ENCODE measurements around the gene DHRSX. TPM values are rescaled to one million over a fixed set of nuclear protein-coding genes. Genes with fewer than 3 reads are reported as not detected.

Gene DHRSX
- total RNA-seq, 4 donors from 2014 or later: 4.4 to 23.8 (median 11.3) TPM

DNA sequence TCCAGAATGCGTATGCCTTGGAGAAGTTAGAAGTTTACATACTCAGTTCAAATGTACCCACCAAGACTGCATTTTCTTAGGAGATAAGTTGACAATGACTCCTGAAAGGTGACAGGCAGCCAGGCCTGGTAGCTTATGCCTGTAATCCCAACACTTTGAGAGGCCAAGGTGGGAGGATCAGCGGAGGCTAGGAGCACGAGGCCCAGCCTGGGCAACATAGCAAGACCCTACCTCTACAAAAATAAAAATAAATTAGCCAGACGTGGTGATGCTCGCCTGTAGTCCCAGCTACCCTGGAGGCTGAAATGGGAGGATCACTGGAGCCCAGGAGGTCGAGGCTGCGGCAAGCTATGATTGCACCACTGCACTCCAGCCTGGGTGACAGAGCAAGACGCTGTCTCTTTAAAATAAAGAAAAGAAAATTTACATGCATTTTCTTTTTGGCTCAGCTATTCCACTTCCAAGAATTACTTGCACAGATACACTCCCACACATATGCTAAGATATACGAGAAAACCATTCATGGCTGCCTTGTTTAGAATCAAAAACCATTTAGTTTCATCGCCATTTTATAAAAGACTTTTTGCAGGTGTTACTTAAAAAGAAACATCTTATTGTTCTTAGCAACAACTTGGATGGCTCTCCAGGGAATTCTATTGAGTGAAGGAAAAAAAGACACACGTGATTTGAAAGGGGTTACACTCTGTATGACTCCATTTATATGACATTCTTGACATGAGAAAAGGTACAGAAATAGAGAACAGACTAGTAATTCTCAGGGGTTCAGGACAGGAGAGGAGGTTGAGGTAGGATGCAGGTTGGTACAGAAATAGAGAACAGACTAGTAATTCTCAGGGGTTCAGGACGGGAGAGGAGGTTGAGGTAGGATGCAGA lies 66.3 kb downstream of the DHRSX start:
- no peak overlapping the region for H3K4me3 ChIP-seq
- no peaks in the 10 kb centered on the region for H3K27me3 ChIP-seq
- H3K36me3 ChIP-seq: no peaks in the 10 kb centered on the region
- no peak for DNase-seq
- no peaks in the 10 kb centered on the region for H3K4me1 ChIP-seq
- intact Hi-C loops (cut with DNase I; ENCODE audit: low total_unique reads): no loop called here
- H3K9me3 ChIP-seq: no peaks in the 10 kb centered on the region
- TF ChIP-seq POLR2A (IDR thresholded peaks at IDR 0.05): no peak
- TF ChIP-seq, protein P1, sequence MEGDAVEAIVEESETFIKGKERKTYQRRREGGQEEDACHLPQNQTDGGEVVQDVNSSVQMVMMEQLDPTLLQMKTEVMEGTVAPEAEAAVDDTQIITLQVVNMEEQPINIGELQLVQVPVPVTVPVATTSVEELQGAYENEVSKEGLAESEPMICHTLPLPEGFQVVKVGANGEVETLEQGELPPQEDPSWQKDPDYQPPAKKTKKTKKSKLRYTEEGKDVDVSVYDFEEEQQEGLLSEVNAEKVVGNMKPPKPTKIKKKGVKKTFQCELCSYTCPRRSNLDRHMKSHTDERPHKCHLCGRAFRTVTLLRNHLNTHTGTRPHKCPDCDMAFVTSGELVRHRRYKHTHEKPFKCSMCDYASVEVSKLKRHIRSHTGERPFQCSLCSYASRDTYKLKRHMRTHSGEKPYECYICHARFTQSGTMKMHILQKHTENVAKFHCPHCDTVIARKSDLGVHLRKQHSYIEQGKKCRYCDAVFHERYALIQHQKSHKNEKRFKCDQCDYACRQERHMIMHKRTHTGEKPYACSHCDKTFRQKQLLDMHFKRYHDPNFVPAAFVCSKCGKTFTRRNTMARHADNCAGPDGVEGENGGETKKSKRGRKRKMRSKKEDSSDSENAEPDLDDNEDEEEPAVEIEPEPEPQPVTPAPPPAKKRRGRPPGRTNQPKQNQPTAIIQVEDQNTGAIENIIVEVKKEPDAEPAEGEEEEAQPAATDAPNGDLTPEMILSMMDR (IDR thresholded peaks at IDR 0.05): no peak
- H3K27ac ChIP-seq: no peak overlapping the region

DNA sequence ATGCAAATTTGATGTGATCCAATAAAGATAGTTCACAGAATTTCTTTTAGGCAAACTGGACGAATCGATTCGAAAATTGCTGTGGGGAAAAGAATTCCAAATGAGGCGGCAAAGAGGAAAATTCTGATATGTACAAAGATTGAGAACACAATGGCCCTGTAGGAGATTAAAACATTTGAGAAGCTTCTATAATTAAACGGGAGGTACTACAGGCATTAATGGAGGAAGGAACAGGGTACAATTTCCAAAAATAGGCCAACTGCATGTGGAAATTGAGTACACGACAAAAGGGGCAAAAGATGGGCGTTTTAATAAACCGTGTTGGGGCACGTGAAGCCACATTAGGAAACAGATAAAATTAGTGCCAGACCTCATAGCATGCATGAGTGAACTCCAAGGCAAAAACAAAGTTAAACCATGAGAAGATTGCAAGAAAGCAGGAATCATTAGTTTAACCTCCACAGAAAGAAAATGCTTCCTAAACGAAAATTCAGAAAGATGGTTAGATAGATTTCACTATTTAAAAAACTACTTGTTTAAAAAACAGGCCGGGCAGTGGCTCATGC lies 68.4 kb downstream of the DHRSX start:
- Histone ChIP-seq H3K9me3 (no peaks in the 10 kb centered on the region), H3K36me3 (no peaks in the 10 kb centered on the region), H3K27me3 (no peaks in the 10 kb centered on the region), H3K4me1 (no peaks in the 10 kb centered on the region), H3K27ac (no peak overlapping the region), H3K4me3 (no peak overlapping the region)
- no peak for TF ChIP-seq POLR2A (IDR thresholded peaks at IDR 0.05)
- TF ChIP-seq, protein P1 (IDR thresholded peaks at IDR 0.05): no peak
- intact Hi-C loops (cut with DNase I; ENCODE audit: low total_unique reads): no loop called here
- no peak for DNase-seq

DNA sequence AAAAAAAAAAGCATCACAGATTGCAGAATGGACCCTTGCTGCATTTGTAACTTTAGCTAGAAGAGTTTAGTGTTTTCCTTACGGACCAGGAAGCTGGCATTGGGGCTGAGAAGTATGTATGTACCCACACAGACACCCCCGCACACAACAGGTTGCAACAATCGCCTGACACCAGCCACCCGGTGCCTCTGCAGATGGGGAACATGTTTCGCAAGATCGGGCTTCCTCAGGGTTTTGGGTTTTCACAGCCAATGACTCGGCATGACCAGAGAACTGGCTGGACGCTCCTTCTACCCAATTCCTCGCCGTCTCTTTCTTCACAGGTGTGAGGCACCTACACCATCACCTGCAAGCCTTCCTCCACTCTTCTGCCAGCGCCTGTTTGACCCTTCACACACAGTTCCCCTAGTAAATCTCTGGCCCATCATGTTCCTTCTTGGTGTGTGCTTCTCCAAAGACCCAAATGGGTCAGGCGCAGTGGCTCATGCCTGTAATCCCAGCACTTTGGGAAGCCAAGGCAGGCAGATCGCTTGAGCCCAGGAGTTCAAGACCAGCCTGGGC lies 70.4 kb downstream of the DHRSX start:
- DNase-seq: no peak
- Histone ChIP-seq H3K27ac (no peak overlapping the region), H3K36me3 (no peaks in the 10 kb centered on the region), H3K4me3 (no peak overlapping the region), H3K4me1 (no peaks in the 10 kb centered on the region), H3K27me3 (no peaks in the 10 kb centered on the region), H3K9me3 (no peaks in the 10 kb centered on the region)
- intact Hi-C loops (cut with DNase I; ENCODE audit: low total_unique reads): no loop called here
- TF ChIP-seq POLR2A (IDR thresholded peaks at IDR 0.05): no peak
- TF ChIP-seq, protein P1 (IDR thresholded peaks at IDR 0.05): no peak

DNA sequence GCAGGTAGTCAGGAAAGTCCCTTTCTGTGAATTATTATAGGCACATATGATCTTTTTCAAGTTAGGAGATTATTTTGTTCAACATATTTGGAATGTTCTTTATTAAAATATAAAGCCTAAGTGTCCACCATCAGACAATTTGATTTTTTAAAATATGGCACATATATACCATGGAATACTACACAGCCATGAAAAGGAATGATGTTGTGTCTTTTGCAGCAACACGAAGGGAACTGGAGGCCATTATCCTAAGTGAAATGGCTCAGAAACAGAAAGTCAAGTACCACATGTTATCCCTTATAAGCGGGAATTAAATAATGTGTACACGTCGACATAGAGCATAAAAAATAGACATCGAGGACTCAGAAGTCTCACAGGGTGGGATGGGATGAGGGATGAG lies 73.0 kb downstream of the DHRSX start:
- H3K4me3 ChIP-seq: no peak overlapping the region
- H3K9me3 ChIP-seq: no peaks in the 10 kb centered on the region
- H3K4me1 ChIP-seq: no peaks in the 10 kb centered on the region
- H3K27ac ChIP-seq: no peak overlapping the region
- H3K27me3 ChIP-seq: no peaks in the 10 kb centered on the region
- no peaks in the 10 kb centered on the region for H3K36me3 ChIP-seq
- DNase-seq: no peak
- TF ChIP-seq POLR2A (IDR thresholded peaks at IDR 0.05): no peak
- TF ChIP-seq, protein P1 (IDR thresholded peaks at IDR 0.05): no peak
- intact Hi-C loops (cut with DNase I; ENCODE audit: low total_unique reads): no loop called here

DNA sequence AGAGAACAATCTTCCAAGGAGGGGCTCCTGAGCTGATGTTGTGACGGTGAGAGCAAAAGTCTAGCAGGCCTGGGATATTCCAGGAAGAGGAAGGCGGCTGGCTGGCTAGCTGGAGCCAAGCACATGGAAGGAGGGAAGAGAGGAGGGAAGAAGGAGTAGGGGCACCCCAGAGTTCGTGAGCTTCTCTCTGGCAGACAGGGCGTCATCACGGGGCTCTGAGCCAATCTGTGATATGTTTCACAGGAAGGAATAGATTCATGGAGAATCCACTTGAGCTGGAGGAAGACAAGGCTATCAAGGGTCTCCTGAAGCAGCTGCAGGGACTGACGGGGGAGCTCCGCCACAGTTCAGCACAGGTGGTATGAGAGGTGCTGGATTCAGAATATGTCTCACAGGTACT lies 73.6 kb downstream of the DHRSX start:
- H3K36me3 ChIP-seq: no peaks in the 10 kb centered on the region
- no peaks in the 10 kb centered on the region for H3K4me1 ChIP-seq
- TF ChIP-seq, protein P1 (IDR thresholded peaks at IDR 0.05): no peak
- no peak for TF ChIP-seq POLR2A (IDR thresholded peaks at IDR 0.05)
- DNase-seq: no peak
- no peaks in the 10 kb centered on the region for H3K9me3 ChIP-seq
- H3K27ac ChIP-seq: no peak overlapping the region
- H3K4me3 ChIP-seq: no peak overlapping the region
- intact Hi-C loops (cut with DNase I; ENCODE audit: low total_unique reads): no loop called here
- no peaks in the 10 kb centered on the region for H3K27me3 ChIP-seq
